ENCODE data around the gene LRRC51. TPM values are rescaled to one million over a fixed set of nuclear protein-coding genes. Genes with fewer than 3 reads are reported as not detected.

Gene LRRC51, protein sequence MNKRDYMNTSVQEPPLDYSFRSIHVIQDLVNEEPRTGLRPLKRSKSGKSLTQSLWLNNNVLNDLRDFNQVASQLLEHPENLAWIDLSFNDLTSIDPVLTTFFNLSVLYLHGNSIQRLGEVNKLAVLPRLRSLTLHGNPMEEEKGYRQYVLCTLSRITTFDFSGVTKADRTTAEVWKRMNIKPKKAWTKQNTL
- polyA plus RNA-seq (2013, experiment 1 of 2; ENCODE audit: insufficient read length) = 7.6 TPM
- 6.5 TPM for polyA plus RNA-seq (2013, experiment 2 of 2; ENCODE audit: insufficient read length)

DNA sequence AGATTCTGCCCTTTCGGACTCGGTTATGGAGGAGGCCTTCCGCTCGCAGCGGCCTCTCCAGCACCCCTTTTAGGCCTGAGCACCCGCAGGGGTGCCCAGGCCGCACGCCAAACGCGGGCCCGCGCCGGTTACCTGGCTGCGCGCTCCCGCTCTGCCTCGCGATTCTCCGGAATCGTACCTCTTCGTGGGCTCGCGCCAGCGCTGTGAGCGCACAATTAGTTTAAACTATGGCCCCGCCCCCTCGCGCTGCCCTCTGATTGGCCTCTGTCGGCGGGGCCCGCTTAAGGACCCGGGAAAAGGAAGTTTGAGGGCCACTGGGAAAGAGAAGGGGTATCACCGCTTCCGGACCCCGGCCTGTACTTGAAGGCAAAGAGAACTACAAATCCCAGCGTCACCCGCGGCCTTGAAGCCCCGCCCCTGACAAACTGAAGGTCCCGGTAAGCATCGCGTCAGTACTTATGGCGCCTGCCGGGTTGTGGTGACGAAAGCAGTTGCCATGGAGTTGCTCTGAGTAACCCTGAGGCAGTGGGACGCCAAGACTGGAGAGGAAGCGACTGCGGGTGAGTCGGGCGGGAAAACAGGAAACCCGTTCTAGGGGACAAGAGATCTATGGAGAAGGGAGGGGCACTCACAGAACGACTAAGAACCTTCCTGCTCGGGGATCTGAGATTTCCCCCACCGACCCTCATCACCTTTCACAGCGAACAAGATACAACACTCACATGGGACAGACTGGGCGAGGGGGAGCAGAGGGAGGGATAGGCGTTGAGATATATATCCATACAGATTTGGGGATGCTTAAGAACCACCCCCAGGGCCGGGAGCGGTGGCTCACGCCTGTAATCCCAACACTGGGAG is at the start of gene LRRC51, which contains the start of gene NUMA1:
LRRC51 (plus strand) TSS at position 525 of the 858 bp plus-strand sequence. CDS start 8,234 bp downstream, outside the sequence.
NUMA1 (minus strand) TSS at position 217 of the 858 bp plus-strand sequence. CDS start 44,599 bp downstream, outside the sequence.
- DNase-seq = peak; percentile 100

DNA sequence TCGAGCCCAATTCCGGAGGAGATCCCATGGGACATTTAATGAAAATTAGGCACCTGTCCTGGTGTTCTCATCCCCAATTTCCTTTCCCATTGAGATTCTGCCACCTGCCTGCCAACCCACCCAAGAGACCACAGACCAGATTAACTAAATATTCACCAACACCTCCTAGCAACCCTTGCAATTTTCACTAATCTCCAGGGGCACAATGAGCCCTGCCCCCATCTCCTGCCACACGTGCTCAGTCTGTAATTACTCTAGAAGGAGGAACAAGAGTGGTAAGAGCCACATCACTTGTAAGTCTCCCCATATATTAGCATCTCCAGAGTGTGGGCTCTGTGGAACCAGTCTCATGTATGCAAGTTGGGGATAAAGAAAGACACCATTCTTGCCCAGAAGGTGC is 44.0 kb upstream of the LRRC51 start:
- no peak for DNase-seq

DNA sequence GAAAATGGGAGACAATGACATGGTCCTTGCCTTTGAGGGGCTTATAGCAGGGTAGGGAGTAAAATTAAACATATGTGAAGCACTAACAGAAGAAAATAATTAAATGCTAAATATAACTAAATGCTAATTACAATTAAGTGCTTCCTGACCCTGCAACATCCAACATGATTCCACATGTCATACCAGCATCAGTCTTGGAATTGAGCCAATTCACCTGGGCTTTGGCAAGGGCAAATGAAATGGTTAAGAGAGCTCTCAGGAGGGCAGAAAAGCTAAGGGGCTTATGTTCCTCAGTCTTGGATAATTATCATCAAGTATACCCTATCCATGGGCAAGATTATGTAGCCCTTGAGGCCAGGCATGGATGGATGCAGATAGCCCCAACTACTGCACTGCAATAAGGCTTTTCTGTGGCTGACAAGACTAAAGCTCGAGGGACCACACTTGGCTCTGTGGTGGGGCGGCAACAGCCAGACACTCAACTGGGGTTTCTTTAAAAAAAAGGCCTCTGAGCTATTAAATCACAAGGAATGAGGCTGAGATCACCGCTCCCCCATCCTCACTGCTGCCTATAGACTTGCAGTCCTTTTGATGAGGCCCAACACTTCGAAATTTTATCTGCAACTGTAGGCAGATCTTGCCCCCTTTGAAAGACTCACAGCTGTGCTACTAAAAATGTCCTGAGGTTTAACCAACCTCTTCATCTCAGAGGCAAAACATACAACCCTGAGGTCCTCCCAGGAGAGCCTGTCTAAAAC is 42.9 kb upstream of the LRRC51 start:
- DNase-seq = peak; percentile 32

DNA sequence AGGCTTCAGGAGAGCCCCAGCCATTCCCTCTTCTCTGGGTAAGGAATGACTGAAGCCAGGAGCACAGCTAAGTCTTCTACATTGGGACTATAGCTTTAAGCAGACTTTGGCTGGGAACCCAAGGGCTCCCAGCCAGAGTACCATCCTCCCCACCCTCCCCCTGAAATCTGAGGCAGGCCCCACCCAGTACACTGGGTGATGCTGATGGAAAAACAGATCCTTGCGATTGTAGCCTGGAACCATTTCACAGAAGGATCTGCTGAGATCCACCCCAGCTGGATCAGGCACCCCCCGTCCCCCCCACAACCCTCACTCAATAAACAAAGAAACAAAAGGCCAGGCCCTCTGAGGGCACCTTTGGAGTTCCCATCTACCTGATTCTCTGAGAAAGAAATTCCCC is 42.2 kb upstream of the LRRC51 start:
- DNase-seq = peak; percentile 74

DNA sequence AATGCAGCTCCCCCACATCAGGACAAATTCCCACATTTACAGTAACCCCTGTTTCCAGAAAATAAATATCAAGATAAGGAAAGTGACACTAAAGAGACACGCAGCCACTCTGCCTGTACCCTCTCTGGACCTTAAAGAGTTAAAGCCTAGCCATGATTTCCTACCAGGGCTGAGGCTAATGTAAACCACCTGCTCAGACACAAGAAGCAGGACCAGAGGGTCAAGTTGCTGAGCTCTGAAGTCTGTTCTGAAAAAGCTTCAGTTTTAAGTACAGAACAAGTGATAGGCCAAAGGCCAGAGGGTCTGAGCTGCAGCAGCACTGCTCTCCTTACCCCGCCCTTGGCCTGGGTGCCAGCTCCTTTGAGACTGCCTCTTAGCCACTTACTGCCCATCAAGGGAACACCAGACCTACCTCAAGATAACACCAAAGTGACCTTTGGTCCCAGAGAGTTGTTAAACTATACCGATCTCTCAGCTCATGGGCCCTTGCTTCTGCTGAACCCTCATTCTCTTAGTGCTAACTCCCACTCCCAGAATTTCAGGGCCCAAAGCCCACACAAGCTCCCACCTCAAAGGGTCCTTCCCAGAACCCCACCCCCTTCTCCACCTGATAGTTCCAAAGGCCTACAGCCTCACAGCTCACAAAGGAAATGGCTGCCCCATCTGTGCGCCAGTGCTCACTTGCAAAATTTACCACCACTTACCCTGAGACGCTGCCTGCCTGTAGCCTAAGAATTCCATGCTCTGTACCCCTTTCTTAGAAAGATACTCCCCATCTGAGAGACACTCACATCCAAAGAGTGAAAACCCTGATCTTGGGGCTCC is 41.4 kb upstream of the LRRC51 start:
- DNase-seq = peak; percentile 35

DNA sequence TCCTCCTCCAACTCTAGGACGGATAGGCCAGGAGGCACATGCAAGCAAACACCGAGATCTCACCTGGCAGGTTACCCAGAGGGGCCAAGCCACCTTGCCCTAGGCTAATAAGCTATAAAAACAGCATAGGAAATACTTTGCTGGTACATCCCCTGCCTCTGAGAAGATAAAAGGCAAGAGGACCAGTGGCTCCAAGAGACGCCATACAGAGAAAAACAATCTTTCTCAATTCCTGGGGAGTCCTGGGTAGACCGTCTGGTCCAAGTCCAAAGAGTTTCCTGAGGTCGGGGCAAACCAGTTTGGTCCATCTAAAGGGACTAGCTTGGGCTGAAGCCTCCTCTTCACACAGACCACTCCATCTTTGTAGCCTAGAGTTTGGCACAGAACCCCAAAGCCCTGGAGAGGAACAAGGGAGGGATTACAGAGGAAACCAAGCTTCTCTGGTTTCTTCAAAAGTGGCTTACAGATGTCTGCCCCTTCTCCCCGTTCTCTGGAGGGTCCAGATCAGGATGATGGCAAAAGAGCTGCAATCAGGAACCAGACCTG is 40.7 kb upstream of the LRRC51 start:
- DNase-seq = no peak

DNA sequence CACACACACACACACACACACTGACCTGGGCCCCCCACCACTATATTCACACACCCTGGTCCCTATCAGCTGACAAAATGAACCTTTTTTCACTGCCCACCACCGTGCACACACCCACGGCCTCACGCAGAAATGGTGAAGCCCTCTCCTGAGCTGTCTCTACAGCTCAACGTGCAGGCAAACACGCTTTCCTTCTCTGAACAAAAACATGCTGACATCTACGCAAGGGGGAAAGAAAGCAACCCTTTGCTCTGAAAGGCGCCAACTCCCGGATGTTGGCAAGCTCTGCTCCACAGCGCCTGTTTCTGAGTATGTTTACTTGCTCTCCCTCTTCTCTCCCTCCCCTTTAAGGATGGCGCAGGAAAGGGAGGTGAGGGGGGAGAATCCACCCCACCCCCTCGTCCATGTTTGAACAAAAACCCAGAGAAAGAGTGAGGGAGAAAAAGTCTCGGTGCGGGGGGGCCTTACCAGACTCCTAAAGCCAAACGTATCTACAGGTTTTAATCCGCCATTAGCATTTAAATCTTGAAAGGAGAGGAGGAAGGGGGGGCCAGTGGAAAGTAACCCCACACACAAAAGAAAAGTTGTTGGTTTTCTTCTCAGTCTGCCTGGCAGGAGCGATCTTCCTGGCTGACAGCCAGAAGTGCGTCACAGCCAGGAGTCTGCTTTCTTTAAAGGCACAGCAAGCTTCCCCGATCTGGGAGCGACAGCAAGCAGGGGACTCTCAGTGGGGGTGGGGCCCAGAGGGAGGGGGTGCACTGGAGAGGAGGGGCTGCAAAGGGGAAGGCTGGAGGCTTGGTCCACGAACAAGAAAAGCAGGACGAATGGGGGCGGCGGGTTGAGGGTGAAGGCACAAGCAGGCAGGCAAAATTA is 39.9 kb upstream of the LRRC51 start:
- peak; percentile 96 for DNase-seq

DNA sequence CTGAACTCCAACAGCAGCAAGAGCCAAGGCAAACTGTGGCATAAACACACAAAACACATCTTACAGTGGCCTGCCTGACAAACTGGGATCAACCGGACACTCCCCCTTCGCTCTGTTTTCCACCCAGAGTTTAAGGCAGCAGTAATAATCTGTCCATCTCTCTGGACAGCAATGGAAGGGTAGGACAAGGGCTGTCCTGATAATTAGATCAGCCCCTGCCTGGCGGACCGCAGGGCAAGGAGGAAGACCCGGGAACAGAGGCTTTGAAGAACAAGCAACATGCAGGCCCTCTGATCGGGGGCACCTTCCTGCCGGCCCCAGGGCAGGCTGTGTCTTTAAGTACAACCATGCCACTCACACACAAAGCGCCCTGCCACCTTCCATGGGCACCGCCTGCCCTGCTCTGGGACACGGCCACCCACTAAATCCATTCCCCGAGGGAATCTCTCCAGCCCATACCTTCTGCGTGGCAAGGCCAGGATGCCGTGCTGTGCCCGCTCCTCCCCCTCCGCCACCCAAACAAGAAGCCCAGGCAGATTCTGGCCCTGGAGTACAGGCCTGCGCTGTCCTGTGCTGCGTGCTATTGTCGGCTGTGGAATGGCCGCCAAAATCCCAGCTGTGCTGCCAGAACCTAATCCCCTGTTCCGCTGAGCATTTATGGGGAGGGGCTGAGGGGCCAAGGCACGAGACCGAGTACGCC is 39.1 kb upstream of the LRRC51 start:
- peak; percentile 78 for DNase-seq

DNA sequence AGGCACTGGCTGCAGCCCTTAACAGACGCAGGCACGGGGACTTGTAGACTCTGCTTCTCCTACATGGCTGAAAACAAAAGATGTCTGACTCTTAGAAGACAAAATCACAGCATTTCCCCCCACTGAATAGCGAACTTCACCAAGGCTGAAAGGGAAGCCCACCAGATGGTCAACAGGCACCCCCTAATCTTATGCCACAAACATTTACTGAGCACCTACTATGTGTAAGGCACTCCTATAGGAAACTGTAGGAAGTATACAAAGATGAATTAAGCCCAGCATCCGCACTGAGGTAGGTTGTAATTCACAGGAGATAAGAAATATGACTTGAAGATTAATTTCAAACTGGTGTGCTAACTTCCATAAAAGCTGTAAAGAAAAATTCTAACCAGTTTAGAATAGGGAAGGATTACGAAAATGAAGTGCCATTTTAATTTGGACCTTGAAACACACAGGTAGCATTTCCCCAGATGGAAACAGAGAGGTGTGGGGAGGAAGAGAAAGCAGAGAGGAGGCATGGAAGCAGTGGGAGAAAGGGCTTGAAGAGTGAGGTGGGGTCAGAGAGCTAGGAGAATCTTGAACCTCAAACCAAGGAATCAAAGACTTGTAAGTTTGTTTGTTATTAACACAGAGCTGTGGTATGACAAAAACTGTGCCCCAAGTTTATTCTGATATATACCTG is 38.4 kb upstream of the LRRC51 start:
- DNase-seq = no peak

DNA sequence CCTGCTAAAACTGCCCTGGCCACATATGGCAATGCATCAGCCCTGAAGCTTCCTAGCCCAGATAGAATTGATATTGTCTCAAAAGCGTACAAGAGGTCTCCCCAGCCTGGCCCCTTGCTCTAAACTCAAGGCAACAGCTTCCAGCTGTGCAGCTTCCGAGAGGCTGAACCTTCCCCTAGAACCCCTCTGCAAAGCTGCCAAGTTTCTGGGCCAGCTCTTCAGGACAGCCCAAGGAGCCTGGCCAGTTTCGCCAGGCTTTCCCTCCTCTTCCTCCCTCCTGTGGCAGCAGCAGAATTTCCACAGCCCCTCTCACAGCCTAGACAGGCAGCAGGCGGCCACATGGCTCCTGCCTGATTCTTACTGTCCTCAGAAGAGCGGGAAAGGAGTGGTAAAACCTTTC is 34.8 kb upstream of the LRRC51 start:
- DNase-seq = no peak

DNA sequence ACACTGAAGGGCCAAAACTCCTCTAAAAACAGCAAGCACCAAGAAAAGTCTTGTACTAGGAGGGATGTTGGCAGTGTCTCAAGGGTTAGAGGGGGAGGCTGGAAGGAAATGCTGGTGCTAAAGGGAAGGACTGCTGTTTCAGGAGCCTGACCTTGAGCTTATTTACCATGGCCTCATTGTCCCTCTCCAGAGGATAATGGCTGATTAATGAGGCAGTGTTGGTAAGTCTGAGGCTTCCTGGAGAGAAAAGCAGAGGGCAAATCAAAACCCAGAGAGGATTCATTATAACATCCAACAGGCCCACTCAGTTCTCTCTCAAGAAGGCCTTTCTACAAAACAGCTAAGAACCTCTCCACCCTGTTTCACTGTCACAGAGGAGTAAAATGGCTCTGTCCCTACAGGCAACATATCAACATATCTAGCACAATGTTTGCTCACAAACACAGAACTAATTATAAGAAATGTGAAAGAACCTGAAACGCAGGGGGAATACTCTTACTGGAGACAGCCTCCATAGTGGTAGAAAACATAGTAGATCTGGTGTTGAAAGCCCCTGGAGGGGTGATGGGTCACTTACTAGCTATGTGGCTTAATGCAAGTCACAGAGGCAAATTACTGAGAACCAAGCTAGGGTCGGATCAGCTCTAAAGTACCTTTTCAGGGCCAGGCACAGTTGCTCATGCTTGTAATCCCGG is 31.7 kb upstream of the LRRC51 start:
- no peak for DNase-seq

DNA sequence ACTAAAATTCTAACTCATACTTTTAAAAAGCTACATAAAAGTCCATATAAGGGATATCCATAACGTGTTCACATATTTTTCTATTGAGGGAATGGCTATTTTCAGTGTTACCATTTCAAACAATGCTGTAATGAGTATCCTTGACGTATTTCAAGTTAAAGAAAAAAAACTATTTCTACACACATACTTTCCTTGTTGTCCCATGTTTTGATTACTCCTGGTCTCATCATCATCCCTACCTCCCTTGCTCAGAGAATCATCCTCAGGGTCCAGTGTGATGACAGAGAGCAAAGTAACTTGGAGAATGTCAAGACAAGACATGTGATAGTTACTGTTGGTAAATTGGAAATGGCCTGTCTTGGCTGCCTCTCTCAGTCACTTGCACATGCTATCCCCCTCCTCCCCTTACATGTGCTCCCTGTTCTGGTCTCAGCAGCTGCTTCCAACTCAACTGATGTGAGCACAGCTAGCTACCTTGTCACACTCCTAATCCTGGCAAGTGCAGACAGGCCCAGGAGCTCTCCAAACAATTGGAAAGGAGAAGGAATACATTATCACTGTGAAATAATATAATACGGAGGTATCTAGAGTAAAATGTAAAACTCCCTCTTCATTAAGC is 22.1 kb upstream of the LRRC51 start:
- peak; percentile 59 for DNase-seq

DNA sequence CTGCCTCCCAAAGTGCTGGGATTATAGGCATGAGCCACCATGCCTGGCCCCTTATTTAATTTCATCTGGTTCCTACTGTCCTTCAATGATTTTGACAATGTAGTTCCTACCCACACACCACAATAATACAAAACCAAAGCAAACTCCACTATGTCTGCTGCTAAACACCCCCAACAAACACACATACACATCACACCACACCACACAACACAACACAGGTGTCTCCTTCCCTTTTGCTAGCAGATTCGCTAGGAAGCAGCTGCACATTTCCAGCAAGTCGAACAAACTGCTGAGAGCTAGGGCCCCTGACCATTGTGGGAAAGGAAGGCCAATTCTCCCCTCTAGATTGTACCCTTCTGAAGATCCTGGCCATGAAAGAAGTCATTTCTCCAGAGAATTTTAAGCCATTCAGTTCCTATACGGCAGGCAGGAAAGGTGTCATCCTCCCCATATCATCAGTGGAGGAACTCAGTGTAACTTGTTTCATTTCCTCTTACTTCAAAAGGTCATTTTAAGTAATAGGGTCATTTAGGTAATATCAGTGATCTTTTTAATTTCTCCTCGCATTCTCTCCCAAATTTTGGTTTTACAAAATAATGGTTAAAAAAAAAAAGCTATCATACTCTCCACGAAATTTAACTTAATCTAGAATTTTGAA is 18.8 kb upstream of the LRRC51 start:
- DNase-seq = no peak

DNA sequence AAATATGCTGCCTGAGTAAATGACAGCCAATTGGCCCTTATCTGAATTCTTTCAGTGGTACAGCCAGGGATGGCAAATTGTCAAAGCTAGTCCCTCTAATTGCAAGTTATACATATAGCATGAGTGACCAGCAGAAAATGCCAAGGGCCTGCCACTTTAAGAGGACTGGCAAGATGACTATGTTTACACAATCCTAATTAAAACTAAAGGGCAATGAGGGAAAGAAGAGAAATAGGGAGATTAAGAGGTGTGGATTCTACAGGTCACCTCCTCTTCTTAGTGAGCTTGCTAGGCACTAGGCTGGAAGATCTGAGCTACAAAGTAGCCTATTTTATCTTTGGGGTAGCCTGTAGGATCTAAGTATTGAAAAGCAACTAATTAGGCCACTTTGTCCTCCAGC is 13.8 kb upstream of the LRRC51 start:
- no peak for DNase-seq

DNA sequence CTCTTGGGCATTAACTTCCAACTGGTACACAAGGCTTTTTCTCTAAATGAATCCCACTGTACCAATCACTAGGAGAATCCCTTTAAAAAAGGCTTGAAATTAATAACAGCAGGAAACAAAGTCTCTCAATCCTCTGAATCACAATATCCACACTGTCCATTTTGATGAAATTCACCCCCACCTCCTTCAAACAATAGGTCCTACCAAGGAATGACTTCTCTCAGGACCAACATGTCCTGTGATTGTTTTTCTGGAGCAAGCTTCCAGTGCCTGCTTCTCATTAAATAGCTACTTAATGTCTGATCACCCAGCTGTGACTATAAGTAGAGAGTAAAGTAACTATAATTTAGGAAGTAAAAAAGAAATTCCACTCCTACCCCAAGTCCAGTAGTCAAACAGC is 13.4 kb upstream of the LRRC51 start:
- no peak for DNase-seq

DNA sequence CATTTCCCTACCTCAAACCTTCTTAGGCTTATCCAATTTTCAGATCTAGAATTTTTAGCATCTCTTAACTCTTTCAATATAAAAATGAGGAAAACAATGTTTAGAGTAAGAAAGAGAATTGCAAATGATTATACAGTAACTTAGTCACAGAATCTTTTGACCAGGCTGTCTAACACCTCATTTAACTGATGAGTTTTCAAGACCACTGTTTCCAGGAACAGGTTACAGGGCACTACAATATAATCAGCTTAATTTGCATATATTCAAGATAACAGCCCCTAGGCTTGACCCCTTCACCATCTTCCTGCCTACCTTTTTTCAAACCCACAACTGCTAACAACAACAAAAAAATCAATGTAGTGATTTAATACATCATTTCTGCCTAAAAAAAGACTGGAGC is 13.0 kb upstream of the LRRC51 start:
- DNase-seq = no peak

DNA sequence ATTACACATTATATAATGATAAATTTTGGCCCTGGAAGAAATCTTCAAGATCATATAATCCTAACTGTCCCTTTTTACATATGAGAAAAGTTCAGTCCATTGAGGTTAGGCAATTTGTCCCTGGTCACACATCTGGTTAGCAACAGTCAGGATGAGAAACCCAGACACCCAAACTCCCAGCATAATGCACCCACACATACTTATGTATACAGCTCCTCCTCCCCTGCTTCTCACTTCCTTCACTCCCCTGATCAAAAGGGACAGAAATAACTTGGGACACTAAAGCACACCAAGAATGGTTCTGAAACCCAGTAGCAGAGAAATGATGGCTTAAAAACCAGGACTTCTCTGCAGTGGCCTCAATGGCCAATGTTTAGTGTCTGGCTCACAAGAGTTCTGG is 11.4 kb upstream of the LRRC51 start:
- no peak for DNase-seq

DNA sequence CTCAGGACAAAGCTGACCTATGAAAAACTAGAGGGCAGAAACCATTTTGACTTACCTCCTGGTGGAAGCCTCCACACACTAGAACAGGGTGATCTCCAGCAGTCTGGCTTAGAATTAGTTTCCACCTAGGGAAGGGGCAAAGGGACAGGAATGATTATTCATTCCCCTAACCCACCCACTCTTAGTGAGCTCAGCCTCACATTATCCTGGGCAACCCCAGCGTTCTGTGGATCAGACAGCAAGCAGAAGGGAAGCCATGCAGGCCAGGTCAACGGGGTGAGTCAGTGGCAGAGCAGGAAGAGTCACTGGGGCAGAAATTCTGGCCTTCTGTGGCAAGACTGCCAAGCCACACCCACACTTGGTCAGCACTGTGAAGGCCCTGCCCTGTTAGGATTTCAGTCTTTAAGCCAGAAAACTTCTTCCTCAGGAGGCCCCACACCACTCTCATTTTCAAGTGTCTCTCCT is 10.8 kb upstream of the LRRC51 start:
- DNase-seq = peak; percentile 66

Data from fibroblast of skin of abdomen (primary cell).